Stimulated activated CD8-positive, alpha-beta memory T cell treated with anti-CD3 and anti-CD28 coated beads, Interleukin-7, amount 100 ng/mL, for 48 hours (primary cell): ENCODE results near the gene ABCA4.

ENCODE experiments used
- DNase-seq, 2 donors: peaks; one replicate each; pipeline ENCODE4 v3.0.0-alpha.2; 2020; ENCODE audit warnings: low read depth in 1 of 2; ENCODE audit errors: extremely low read depth in 1 of 2

The ABCA4 gene

GRCh38 chr1:93980320-93981273 lies 140.4 kb downstream of the ABCA4 start:
- DNase-seq, result no peak

GRCh38 chr1:93979718-93980319 lies 141.1 kb downstream of the ABCA4 start:
- no peak for DNase-seq

- no peak for DNase-seq
These were observed 141.8 kb downstream of the ABCA4 start for GRCh38 chr1:93979040-93979717.

- no peak for DNase-seq
These were observed 143.4 kb downstream of the ABCA4 start for GRCh38 chr1:93977598-93977945.

GRCh38 chr1:93976711-93977597 lies 144.0 kb downstream of the ABCA4 start:
- no peak for DNase-seq

GRCh38 chr1:93976291-93976690 lies 144.7 kb downstream of the ABCA4 start:
- DNase-seq, result no peak

- no peak for DNase-seq
These were observed 148.6 kb downstream of the ABCA4 start for GRCh38 chr1:93972341-93972740.

GRCh38 chr1:93969887-93970286 lies 151.1 kb downstream of the ABCA4 start:
- DNase-seq, result no peak

- DNase-seq, result no peak
These were observed 151.6 kb downstream of the ABCA4 start for GRCh38 chr1:93969371-93969770.

GRCh38 chr1:93967306-93967705 lies 153.6 kb downstream of the ABCA4 start:
- DNase-seq, result no peak

GRCh38 chr1:93965888-93966287 lies 155.1 kb downstream of the ABCA4 start:
- no peak for DNase-seq

- DNase-seq, result no peak
These were observed 155.7 kb downstream of the ABCA4 start for GRCh38 chr1:93965256-93965655.

GRCh38 chr1:93964777-93965200 lies 156.2 kb downstream of the ABCA4 start:
- no peak for DNase-seq

- no peak for DNase-seq
These were observed 156.7 kb downstream of the ABCA4 start for GRCh38 chr1:93964096-93964776.

- no peak for DNase-seq
These were observed 157.4 kb downstream of the ABCA4 start for GRCh38 chr1:93963585-93963984.

GRCh38 chr1:93961906-93962305 lies 159.0 kb downstream of the ABCA4 start:
- no peak for DNase-seq

GRCh38 chr1:93961443-93961842 lies 159.5 kb downstream of the ABCA4 start:
- no peak for DNase-seq

GRCh38 chr1:93960641-93961147 lies 160.3 kb downstream of the ABCA4 start:
- DNase-seq, result no peak

GRCh38 chr1:93959413-93959812 lies 161.5 kb downstream of the ABCA4 start:
- DNase-seq, result no peak

GRCh38 chr1:93958726-93959100 lies 162.2 kb downstream of the ABCA4 start:
- no peak for DNase-seq
